SW 1271 (cell line): Measurements from ENCODE around the gene PYGM.

Experiments used
- DNase-seq, 2 experiments: peaks; one replicate each; lab custom pipeline; 2025; lab: John Stamatoyannopoulos, UW

The PYGM gene

GRCh38 chr11:64735725-64736259 lies 24.0 kb downstream of the PYGM start:
- DNase-seq, result no peak

GRCh38 chr11:64734811-64735724 lies 24.7 kb downstream of the PYGM start:
- DNase-seq, result no peak

GRCh38 chr11:64731601-64732000 lies 28.2 kb downstream of the PYGM start:
- DNase-seq, result no peak

GRCh38 chr11:64729851-64730382 lies 29.9 kb downstream of the PYGM start:
- DNase-seq, result no peak

GRCh38 chr11:64728757-64729365 lies 30.9 kb downstream of the PYGM start:
- no peak for DNase-seq

- no peak for DNase-seq
These were observed 32.8 kb downstream of the PYGM start for GRCh38 chr11:64726867-64727530.

- DNase-seq, result no peak
These were observed 33.5 kb downstream of the PYGM start for GRCh38 chr11:64726211-64726641.

GRCh38 chr11:64724863-64725532 lies 34.8 kb downstream of the PYGM start:
- no peak for DNase-seq

- no peak for DNase-seq
These were observed 35.6 kb downstream of the PYGM start for GRCh38 chr11:64723907-64724862.

GRCh38 chr11:64723117-64723906 lies 36.5 kb downstream of the PYGM start, which contains the start of gene NRXN2:
Gene NRXN2, minus strand, starts transcription at chr11:64723197. Its CDS starts 9,498 bp downstream, at chr11:64713699.
- DNase-seq, result peak; percentile 72 to 73

GRCh38 chr11:64722141-64723065 lies 37.4 kb downstream of the PYGM start:
- DNase-seq, result no peak

GRCh38 chr11:64721359-64721699 lies 38.4 kb downstream of the PYGM start:
- no peak for DNase-seq

GRCh38 chr11:64720640-64721358 lies 39.0 kb downstream of the PYGM start:
- DNase-seq, result no peak

- no peak for DNase-seq
These were observed 39.6 kb downstream of the PYGM start for GRCh38 chr11:64720167-64720566.

GRCh38 chr11:64719406-64719805 lies 40.4 kb downstream of the PYGM start:
- no peak for DNase-seq

GRCh38 chr11:64718780-64719124 lies 41.0 kb downstream of the PYGM start:
- DNase-seq, result no peak

GRCh38 chr11:64718084-64718779 lies 41.5 kb downstream of the PYGM start:
- no peak for DNase-seq

GRCh38 chr11:64717268-64717578 lies 42.6 kb downstream of the PYGM start:
- DNase-seq, result no peak
